ENCODE results near the gene SPATA3.

DNA sequence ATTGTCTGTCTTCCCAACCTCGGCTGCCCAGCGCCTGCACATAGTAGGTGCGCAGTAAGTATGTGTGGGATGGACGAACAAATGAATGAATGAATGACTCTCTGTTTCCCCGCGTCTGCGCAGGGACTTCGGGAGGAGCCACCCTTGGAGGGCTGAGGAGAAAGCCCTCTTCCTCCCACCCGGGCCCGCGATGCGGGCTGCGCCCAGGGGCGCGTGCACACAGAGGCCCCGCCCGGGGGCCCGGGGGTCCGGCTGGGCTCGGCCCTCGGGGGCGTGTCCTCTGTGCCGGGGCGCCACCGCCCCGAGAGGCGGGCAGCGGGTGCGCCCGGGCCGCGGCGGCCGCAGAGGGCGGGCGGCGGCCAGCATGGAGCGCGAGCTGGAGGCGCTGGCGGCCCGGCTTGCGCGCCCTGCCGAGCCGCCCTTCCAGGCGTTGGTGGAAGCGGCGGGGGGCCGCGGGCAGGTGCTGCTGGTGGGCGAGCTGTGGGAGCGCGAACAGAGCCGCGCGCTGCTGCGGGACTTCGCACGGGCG is 41.3 kb downstream of the SPATA3 start, which contains the start of gene C2orf72:
- TF ChIP-seq, protein P1, sequence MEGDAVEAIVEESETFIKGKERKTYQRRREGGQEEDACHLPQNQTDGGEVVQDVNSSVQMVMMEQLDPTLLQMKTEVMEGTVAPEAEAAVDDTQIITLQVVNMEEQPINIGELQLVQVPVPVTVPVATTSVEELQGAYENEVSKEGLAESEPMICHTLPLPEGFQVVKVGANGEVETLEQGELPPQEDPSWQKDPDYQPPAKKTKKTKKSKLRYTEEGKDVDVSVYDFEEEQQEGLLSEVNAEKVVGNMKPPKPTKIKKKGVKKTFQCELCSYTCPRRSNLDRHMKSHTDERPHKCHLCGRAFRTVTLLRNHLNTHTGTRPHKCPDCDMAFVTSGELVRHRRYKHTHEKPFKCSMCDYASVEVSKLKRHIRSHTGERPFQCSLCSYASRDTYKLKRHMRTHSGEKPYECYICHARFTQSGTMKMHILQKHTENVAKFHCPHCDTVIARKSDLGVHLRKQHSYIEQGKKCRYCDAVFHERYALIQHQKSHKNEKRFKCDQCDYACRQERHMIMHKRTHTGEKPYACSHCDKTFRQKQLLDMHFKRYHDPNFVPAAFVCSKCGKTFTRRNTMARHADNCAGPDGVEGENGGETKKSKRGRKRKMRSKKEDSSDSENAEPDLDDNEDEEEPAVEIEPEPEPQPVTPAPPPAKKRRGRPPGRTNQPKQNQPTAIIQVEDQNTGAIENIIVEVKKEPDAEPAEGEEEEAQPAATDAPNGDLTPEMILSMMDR (tag by site-specific recombination; IDR thresholded peaks at IDR 0.05) = no peak
- no peak for TF ChIP-seq ZNF621 (tag by site-specific recombination; IDR thresholded peaks at IDR 0.05)
- TF ChIP-seq ZNF768 (tag by site-specific recombination; IDR thresholded peaks at IDR 0.05) = no peak

All from HEK293 (cell line).